ENCODE results near the gene STX1A.

The STX1A gene

GRCh38 chr7:73706126-73707044 lies 13.1 kb downstream of the STX1A start:
- no peak for DNase-seq

GRCh38 chr7:73705551-73705920 lies 13.9 kb downstream of the STX1A start:
- no peak for DNase-seq

DNA sequence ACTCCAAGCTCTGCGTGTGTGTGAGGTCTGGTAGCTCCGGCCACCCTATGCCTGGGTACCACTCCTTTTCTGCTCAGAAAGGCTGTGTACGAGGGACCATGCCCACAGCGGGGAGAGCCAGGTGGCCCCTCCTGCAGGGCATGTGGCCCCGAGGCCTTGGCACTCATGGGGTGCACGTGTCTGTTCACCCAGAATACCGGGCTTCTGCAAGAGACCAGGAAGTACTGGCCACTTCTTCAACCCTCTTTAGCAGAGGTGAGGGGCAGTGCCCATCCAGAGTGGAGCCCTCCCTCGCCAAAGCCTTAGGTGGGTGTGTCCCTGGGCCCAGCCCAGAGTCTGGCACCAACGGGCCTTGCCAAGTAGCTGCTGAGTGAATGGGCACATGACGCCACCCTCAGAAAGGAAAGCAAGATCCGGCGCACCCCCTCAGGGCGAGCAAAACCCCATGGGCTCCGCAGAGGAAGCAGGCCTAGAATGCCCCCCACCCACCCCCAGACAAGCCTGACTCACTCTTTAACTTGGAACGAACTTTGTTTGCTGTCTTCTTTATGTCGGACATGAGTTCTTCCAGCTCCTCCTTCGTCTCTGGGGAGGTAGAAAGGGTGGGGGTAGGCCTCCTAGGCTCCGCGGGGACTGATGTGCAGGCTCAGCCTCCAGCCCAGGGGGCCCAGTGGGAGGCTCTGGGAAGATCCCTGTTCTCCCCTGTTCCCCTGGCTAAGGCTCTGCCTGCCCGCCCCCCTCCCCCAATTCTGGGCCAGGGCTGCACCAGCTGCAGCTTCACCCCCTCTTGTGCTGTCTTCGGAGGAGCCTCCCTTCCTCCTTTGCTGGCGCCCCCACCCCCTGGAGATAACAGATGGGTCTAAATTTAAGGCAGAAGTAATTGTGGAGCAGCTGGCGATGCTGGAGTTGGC lies 14.6 kb downstream of the STX1A start:
- peak; percentile 73 for DNase-seq

GRCh38 chr7:73703757-73704639 lies 15.5 kb downstream of the STX1A start:
- DNase-seq: no peak

GRCh38 chr7:73703225-73703624 lies 16.2 kb downstream of the STX1A start:
- DNase-seq: no peak

DNA sequence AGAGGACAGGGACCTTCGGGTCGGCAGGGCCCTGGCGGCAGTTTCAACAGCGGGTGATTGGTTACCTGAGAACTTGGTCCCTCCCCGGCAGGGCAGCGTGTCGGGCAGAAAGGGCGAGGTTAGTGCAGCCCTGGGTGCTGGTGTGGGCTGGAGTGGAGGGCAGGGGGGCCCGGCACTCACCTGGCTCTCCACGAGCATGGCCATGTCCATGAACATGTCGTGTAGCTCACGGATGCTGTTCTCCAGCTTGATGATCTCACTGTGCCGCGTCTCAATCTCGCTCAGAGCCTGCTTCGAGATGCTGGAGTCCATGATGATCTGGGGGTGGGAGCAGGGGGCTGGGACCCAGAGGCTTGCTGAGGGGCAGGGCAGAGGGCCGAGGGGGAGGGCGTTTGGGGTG lies 16.8 kb downstream of the STX1A start:
- DNase-seq: no peak

GRCh38 chr7:73702226-73702625 lies 17.2 kb downstream of the STX1A start:
- DNase-seq: no peak

DNA sequence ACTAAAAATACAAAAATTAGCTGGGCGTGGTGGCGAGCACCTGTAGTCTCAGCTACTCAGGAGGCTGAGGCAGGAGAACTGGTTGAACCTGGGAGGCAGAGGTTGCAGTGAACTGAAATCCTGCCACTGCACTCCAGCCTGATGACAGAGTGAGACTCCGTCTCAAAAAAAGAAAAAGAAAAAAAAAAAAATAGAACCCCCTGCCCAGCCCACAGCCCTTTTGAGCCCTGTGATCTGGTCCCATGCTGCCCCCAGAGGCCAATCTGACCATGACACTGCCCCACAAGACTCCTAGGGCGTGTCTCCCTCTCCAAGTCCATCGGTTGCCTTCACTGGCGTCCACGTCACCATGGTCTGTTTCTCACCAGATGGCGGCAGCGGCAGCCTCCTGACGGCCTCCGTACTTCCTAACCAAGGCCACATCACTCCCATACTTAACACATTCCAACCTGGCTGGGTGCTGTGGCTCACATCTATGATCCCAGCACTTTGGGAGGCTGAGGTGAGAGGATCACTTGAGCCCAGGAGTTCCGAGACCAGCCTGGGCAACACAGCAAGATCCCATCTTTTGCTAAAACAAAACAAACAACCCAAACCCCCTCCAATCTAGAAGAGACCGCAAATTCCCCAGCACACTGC lies 18.0 kb downstream of the STX1A start:
- no peak for DNase-seq

GRCh38 chr7:73700581-73701134 lies 18.8 kb downstream of the STX1A start:
- DNase-seq: no peak

- no peak for DNase-seq
Observed at GRCh38 chr7:73700069-73700423, 19.4 kb downstream of the STX1A start.

DNA sequence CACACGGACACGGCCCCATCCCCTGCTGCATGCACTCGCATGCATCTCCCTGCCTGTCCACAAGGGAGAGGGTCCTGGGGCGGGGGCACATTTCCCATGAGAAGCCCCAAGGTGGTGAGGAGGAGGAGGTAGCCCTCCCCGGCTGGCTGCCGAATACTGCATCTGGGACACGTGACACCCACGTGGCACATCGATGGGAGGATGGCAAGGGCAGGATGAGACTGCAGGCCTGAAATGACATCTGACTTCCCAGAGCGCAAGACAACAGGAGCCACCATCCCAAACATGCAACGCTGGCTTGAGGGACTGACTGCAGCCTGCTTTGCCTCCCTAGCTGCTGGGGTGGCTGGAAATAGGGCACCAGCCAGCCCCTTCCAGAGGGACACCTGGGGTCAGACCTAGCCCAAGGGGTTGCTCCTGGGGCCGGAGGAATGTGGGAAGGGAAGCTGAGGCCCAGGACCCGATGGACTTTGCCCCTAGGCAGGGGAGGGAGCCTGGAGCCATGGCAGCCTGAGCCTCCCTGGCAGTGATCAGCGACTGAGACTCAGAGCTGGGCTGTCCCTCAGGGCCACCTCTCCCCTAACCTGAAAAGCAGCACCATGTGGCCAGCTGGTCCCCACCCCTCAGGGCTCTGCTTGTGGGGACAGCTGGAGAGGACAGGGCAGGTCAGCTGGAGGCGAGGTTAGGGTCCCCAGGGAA lies 19.9 kb downstream of the STX1A start:
- DNase-seq: no peak

DNA sequence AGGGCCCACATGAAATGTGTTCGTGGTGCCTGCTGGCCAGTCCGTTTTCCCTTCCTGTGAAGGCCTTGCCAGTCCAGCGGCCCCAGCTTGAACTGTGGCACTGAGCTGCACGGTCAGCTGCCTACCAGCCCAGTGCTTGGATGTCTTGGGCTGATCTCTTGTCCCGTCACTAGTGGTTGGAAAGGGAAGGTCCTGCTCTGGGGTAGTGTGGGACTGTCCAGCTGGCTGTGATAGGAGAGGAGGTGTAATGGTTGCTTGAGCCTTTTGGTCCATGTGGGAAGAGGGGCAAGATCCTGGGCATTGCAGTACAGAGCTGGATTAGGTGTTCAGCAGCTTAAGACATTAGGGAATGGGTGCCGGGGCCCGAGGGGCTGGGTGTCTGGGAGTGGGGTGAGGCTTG lies 21.1 kb downstream of the STX1A start:
- DNase-seq: no peak

DNA sequence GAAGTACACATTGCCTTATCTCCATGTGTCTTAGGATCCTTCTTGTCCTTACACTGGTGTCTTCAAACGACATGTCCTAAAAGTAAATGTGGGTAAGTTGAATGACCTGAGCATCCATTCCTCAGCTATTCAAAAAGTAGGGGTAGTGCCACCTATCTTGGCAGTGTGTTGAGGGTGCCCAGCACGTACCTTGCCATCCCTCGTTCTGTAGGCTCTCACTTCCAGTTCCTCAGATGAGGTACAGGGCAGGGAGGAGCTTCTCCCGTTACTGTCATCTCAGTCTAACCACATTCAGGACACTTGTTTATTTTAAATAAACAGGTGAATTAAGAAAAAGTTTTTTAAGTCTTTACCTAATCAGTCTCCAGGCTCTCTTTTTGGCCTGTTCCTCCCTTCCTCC lies 23.1 kb downstream of the STX1A start:
- no peak for DNase-seq

DNA sequence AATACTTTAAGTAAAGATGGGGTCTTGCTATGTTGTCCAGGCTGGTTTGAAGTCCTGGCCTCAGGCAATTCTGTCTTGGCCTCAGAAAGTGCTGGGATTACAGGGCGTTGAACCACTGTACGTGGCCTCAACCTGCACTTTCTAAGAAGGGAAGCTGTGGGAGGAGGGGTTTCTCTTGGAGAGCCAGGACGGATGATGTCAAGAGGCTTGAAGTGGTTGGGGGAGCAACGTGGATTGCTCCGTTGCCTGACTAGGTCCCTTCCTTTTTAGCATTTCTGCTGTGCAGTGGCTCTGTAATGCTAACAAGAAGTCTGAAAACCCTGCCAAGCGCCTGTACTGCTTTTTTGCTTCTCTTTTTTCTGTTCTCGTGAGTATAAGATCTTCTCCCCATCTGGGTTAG lies 28.8 kb downstream of the STX1A start:
- no peak for DNase-seq

DNA sequence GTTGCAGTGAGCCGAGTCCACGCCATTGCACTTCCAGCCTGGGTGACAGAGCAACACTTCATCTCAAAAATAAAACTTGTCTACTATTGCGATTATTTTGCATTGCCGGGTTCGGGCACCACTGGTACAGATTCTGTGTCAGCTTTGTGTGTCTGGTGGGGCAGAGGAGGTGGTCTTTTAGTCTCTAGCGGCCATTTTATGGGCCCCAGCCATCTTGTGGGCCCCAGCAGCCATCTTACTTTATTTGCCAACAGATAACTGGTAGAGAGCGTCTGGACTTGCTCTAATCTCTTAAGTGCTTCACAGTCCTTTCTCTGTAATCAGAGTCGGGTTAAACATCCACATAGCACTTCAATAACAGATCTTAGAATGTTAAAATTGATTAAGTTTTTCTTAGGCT lies 31.2 kb downstream of the STX1A start:
- no peak for DNase-seq

GRCh38 chr7:73685311-73685710 lies 34.2 kb downstream of the STX1A start:
- DNase-seq: no peak

DNA sequence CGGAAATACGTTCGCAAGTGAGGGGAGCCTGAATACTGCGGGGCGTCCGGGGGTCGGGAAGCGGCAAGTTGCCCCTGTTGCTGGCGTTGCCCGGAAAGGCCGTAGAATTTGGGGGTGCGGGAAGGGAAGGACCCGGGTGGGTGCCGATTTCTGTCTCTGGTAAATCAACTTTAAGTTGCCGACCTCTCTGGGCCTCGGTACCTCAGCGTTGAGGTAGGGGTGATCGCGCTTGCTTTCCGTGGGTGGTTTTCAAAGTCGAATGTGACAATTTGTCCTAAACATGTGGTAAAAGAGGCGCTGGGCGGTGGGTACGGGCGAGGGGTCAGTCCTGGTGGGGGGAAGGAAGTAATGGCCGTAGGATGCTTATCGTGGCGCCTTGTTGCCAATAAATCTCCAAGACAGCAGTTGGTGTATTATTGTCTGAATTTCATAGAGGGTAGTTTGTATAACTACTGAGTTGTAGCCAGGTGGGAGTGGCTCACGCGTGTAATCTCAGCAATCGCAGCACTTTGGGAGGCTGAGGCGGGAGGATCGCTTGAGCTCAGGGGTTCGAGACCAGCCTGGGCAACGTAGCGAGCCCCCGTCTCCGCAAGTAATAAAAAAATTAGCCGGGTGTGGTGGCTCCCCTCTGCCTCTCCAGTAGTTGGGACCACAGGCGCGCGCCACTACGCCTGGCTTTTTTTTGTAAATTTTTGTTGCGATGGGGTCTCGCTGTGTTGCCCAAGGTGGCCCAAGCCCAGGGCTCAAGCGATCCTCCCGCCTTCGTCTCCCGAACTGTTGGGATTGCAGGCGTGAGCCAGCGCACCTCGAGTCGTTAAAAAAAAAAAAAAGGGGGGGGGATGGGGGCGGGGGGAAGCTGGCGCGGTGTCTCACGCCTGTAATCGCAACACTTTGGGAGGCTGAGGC lies 35.4 kb downstream of the STX1A start:
- DNase-seq: no peak

GRCh38 chr7:73683056-73683787 lies 36.2 kb downstream of the STX1A start, which contains the start of the genes BUD23 and DNAJC30:
Gene BUD23, plus strand, starts transcription at chr7:73683597. Its CDS starts 29 bp downstream, at chr7:73683626.
Gene DNAJC30, minus strand, starts transcription at chr7:73683453. Its CDS starts 30 bp downstream, at chr7:73683423.
- DNase-seq: peak; percentile 59

DNA sequence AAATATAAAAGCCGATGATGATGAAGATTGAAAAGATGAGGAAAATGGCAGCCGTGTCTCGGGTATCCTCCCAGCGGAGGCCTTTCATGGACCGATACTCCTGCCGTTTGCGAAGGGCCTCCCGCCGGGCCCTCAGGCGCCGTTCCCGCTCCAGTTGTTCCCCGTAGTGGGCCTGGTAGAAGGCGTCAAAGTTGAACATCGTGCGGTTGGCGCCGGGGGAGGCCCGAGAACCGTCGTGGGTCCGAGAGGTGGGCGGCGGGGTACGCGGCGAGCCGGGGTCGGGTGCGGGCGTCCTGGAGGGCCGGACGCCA lies 36.8 kb downstream of the STX1A start:
- no peak for DNase-seq

- no peak for DNase-seq
Observed at GRCh38 chr7:73681031-73681430, 38.4 kb downstream of the STX1A start.
